ENCODE results near the gene PKP4.

DNA sequence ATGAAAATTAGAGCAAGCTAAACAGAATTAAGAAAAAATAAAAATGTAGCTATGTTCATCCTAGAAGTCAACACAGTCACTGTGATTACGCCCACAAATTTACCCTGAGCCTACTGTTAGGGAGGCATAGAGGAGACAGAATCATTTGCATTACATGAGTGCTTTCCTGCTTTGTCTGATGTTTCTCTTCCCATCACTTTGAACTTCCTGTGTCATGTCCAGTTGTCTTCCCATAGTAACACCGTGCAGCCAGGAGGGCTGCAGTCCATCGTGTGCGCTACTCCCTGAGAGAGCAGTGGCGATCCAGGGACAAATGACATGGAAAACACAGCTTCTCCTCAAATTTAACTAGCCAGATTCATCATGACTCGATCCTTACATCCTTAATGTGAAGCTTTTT lies 188.5 kb downstream of the PKP4 start:
- no peak for TF ChIP-seq EZH2 (IDR thresholded peaks at IDR 0.05)
- TF ChIP-seq POLR2AphosphoS5 (IDR thresholded peaks at IDR 0.05; ENCODE audit: borderline replicate concordance, low read depth, low read length): no peak
